H1 (cell line): ENCODE data around the gene NHEJ1. TPM values are rescaled to one million over a fixed set of nuclear protein-coding genes. Genes with fewer than 3 reads are reported as not detected.

Experiments used
- CTCF ChIA-PET: fragments of 300-600 bp; sonication (Branson Sonifier 250); formaldehyde crosslinking; loops from one replicate; lab custom pipeline; 2021; ENCODE audit not compliant: partially characterized antibody; lab: Charles Lee
- POLR2A ChIA-PET: fragments of 300-600 bp; sonication (Branson Sonifier 250); formaldehyde crosslinking; loops from one replicate; lab custom pipeline; 2021; ENCODE audit warnings: inconsistent platforms; ENCODE audit not compliant: partially characterized antibody; lab: Charles Lee
- DNase-seq, 2 experiments: peaks; one replicate each; pipeline versions ENCODE4 v3.0.0 to v3.0.0-alpha.2; 2010 to 2022; ENCODE audit warnings: low spot score in 2 of 2, low read depth in 1 of 2, mixed read lengths in 1 of 2
- FAIRE-seq: peaks from 2 replicates; lab custom pipeline; 2011; peaks lifted over from hg19 to GRCh38; lab: Jason Lieb, UNC
- H2AFZ ChIP-seq: 2 replicates; pipeline ENCODE4 v1.8.1; 2012; ENCODE audit warnings: low read length, inconsistent platforms
- H2AK5ac ChIP-seq: 2 replicates; pipeline ENCODE4 v1.6.1; 2013; ENCODE audit warnings: low read depth, low read length
- H2BK120ac ChIP-seq: replicated peaks from 2 replicates; pipeline ENCODE3; 2013; ENCODE audit warnings: low read depth, low read length, inconsistent platforms
- H2BK12ac ChIP-seq: 2 replicates; pipeline ENCODE4 v1.6.1; 2013; ENCODE audit warnings: low read depth, low read length
- H2BK15ac ChIP-seq: 2 replicates; pipeline ENCODE4 v1.6.1; 2013; ENCODE audit warnings: low read length
- H2BK20ac ChIP-seq: 2 replicates; pipeline ENCODE4 v1.6.1; 2013; ENCODE audit warnings: low read length
- H2BK5ac ChIP-seq: 2 replicates; pipeline ENCODE4 v1.6.1; 2013; ENCODE audit warnings: low read depth, low read length
- H3K14ac ChIP-seq: 2 replicates; pipeline ENCODE4 v1.6.1; 2013; ENCODE audit warnings: inconsistent platforms; ENCODE audit not compliant: insufficient read length
- H3K18ac ChIP-seq: 2 replicates; pipeline ENCODE4 v1.6.1; 2013; ENCODE audit warnings: low read length; ENCODE audit errors: extremely low read depth
- H3K23ac ChIP-seq: 2 replicates; pipeline ENCODE4 v1.6.1; 2013; ENCODE audit warnings: inconsistent platforms; ENCODE audit not compliant: insufficient read length
- H3K23me2 ChIP-seq: 2 replicates; pipeline ENCODE4 v1.6.1; 2013; ENCODE audit warnings: low read depth, low read length
- H3K27ac ChIP-seq: 2 replicates; pipeline ENCODE4 v1.6.1; 2011; ENCODE audit warnings: low read depth, low read length, inconsistent platforms
- H3K27me3 ChIP-seq, 4 experiments: replicated peaks in 1 of 4; 1 replicate in 1 of 4; 2 replicates in 3 of 4; pipeline versions ENCODE4 v1.6.1 to v1.8.1; 2011 to 2013; ENCODE audit warnings: low read length in 3 of 4, mild to moderate bottlenecking in 3 of 4, inconsistent platforms in 2 of 4, mixed read lengths in 2 of 4, moderate library complexity in 1 of 4; ENCODE audit not compliant: control insufficient read depth in 3 of 4, insufficient read depth in 3 of 4; ENCODE audit errors: extremely low read depth in 1 of 4
- H3K36me3 ChIP-seq, 4 experiments: 2 replicates each; pipeline versions ENCODE4 v1.6.1 to v1.8.1; 2011 to 2013; ENCODE audit warnings: mild to moderate bottlenecking in 4 of 4, low read length in 3 of 4, moderate library complexity in 2 of 4, control low read depth in 1 of 4, inconsistent platforms in 1 of 4; ENCODE audit not compliant: insufficient read depth in 4 of 4, control insufficient read depth in 2 of 4
- H3K4ac ChIP-seq: replicated peaks from 2 replicates; pipeline ENCODE3; 2013; ENCODE audit warnings: low read length, low read depth, mixed read lengths, inconsistent platforms; ENCODE audit not compliant: insufficient read length
- H3K4me1 ChIP-seq, 4 experiments: replicated peaks in 1 of 4; 1 replicate in 1 of 4; 2 replicates in 3 of 4; pipeline versions ENCODE4 v1.6.1 to v1.8.1; 2011 to 2013; ENCODE audit warnings: low read length in 3 of 4, inconsistent platforms in 2 of 4, mixed read lengths in 1 of 4; ENCODE audit not compliant: insufficient read depth in 4 of 4, control insufficient read depth in 3 of 4
- H3K4me2 ChIP-seq, 2 experiments: 2 replicates each; pipeline versions ENCODE4 v1.6.1 to v1.8.1; 2011 to 2013; ENCODE audit warnings: low read depth in 2 of 2, low read length in 2 of 2, control low read depth in 1 of 2, inconsistent platforms in 1 of 2, mild to moderate bottlenecking in 1 of 2; ENCODE audit not compliant: insufficient read depth in 1 of 2
- H3K4me3 ChIP-seq, 4 experiments: fragments of 200-600, 300-600 bp in 1 of 4; sonication (generic), shearing (Covaris generic), sonication (Bioruptor Twin) in 1 of 4; 2 replicates each; pipeline versions ENCODE4 v1.5.1 to v1.8.1; 2011 to 2016; ENCODE audit warnings: low read length in 4 of 4, low read depth in 3 of 4, control low read depth in 2 of 4, inconsistent platforms in 2 of 4, mild to moderate bottlenecking in 2 of 4, mixed read lengths in 1 of 4, moderate library complexity in 1 of 4; ENCODE audit not compliant: insufficient read depth in 2 of 4; ENCODE audit errors: extremely low read depth in 1 of 4
- H3K56ac ChIP-seq: replicated peaks from 2 replicates; pipeline ENCODE3; 2013; ENCODE audit warnings: low read depth, mild to moderate bottlenecking, mixed read lengths, low read length, inconsistent platforms; ENCODE audit not compliant: insufficient read length
- H3K79me1 ChIP-seq: 2 replicates; pipeline ENCODE4 v1.6.1; 2013; ENCODE audit warnings: low read depth, low read length, control low read depth
- H3K79me2 ChIP-seq, 2 experiments: 2 replicates each; pipeline versions ENCODE4 v1.6.1 to v1.8.1; 2012 to 2013; ENCODE audit warnings: low read length in 2 of 2, mild to moderate bottlenecking in 2 of 2, inconsistent platforms in 1 of 2; ENCODE audit not compliant: insufficient read depth in 2 of 2, control insufficient read depth in 1 of 2
- H3K9ac ChIP-seq, 4 experiments: replicated peaks in 1 of 4; 1 replicate in 1 of 4; 2 replicates in 3 of 4; pipeline versions ENCODE4 v1.6.1 to v1.8.1; 2011 to 2013; ENCODE audit warnings: low read depth in 3 of 4, low read length in 3 of 4, control low read depth in 2 of 4, mild to moderate bottlenecking in 2 of 4, moderate library complexity in 2 of 4, inconsistent platforms in 1 of 4; ENCODE audit errors: extremely low read depth in 1 of 4
- H3K9me3 ChIP-seq, 2 experiments: 2 replicates each; pipeline versions ENCODE4 v1.6.1 to v1.8.1; 2012 to 2013; ENCODE audit warnings: mild to moderate bottlenecking in 2 of 2, moderate library complexity in 2 of 2, control low read depth in 1 of 2, inconsistent platforms in 1 of 2, low read depth in 1 of 2, low read length in 1 of 2, mixed read lengths in 1 of 2; ENCODE audit not compliant: insufficient read depth in 2 of 2
- H4K20me1 ChIP-seq, 2 experiments: replicated peaks in 1 of 2; 2 replicates each; pipeline versions ENCODE3 to v1.8.1; 2011 to 2013; ENCODE audit warnings: inconsistent platforms in 2 of 2, low read length in 2 of 2, mild to moderate bottlenecking in 1 of 2; ENCODE audit not compliant: insufficient read depth in 2 of 2, control insufficient read depth in 1 of 2
- H4K5ac ChIP-seq: 2 replicates; pipeline ENCODE4 v1.6.1; 2013; ENCODE audit warnings: low read length, low read depth, mixed read lengths, inconsistent platforms; ENCODE audit not compliant: insufficient read length
- H4K8ac ChIP-seq: 2 replicates; pipeline ENCODE4 v1.8.0; 2013; ENCODE audit warnings: mild to moderate bottlenecking, moderate library complexity, low read length, inconsistent platforms; ENCODE audit not compliant: insufficient read depth; ENCODE audit errors: extremely low read depth
- H4K91ac ChIP-seq: replicated peaks from 2 replicates; pipeline ENCODE3; 2013; ENCODE audit warnings: low read length, mixed read lengths, inconsistent platforms; ENCODE audit not compliant: insufficient read length
- ATF3 ChIP-seq: IDR thresholded peaks from 2 replicates; pipeline ENCODE4 v1.6.1; 2011; ENCODE audit warnings: low read depth, mild to moderate bottlenecking, low read length; ENCODE audit not compliant: insufficient read depth
- BCL11A ChIP-seq, 2 experiments: IDR thresholded peaks; one replicate each; pipeline ENCODE4 v1.6.1; 2011; ENCODE audit warnings: low read depth in 2 of 2, low read length in 2 of 2, mild to moderate bottlenecking in 2 of 2
- E2F6 ChIP-seq: IDR thresholded peaks from 2 replicates; pipeline ENCODE4 v1.6.1; 2012; ENCODE audit warnings: inconsistent platforms
- KDM1A ChIP-seq: fragments of 200-600, 300-600 bp; sonication (generic); IDR thresholded peaks from 2 replicates; pipeline ENCODE4 v1.7.1; 2016; ENCODE audit warnings: mild to moderate bottlenecking, low read length, borderline replicate concordance
- KDM5A ChIP-seq: fragments of 200-600 bp; IDR thresholded peaks from 2 replicates; pipeline ENCODE4 v1.7.1; 2012; ENCODE audit warnings: mild to moderate bottlenecking, low read length, inconsistent platforms, mixed read lengths
- POLR2A ChIP-seq, 2 experiments: IDR thresholded peaks; 1 replicate in 1 of 2; 2 replicates in 1 of 2; pipeline ENCODE4 v1.6.1; 2011; ENCODE audit warnings: low read depth in 2 of 2, low read length in 2 of 2, mild to moderate bottlenecking in 2 of 2; ENCODE audit errors: control extremely low read depth in 1 of 2
- WGBS, 2 experiments: shearing (Covaris generic) in 1 of 2; methylation state at CpG; one replicate each; pipeline versions ENCODE4 v1.1.6 to v1.1.7; 2013 to 2015; ENCODE audit warnings: low lambda C conversion rate in 2 of 2, mixed read lengths in 2 of 2, inconsistent platforms in 1 of 2, low coverage in 1 of 2, missing lambda C conversion rate in 1 of 2; ENCODE audit not compliant: insufficient replicate concordance in 2 of 2, insufficient coverage in 1 of 2, insufficient read length in 1 of 2; ENCODE audit errors: extremely low coverage in 1 of 2, missing lambda C conversion rate in 1 of 2; 5-methylcytosine and 5-hydroxymethylcytosine counted together
- polyA plus RNA-seq, 7 experiments: library from polyadenylated mRNA; depleted of rRNA in 3 of 7; stranded (reverse) in 5 of 7; unstranded in 2 of 7; fragments of >200 nt in 5 of 7; fragments of 200-250 nt in 2 of 7; gene quantifications; 1 replicate in 5 of 7; 2 replicates in 1 of 7; 4 replicates in 1 of 7; pipeline versions ENCODE4 v1.2.1 to v1.2.3, GENCODE V29; 2011 to 2013; ENCODE audit warnings: missing spikeins in 2 of 7, mixed read lengths in 2 of 7
- total RNA-seq: library from RNA; stranded (reverse); fragmentation: NEBNext Ultra II Directional; extraction: Animal tissue kit (Norgen Biotek cat#: 25700); gene quantifications from 2 replicates; pipeline ENCODE4 v1.2.1, GENCODE V29; 2021

NHEJ1 gene
- total and polyA plus RNA-seq, 2 of the 8 experiments (the other 6 are each of a cell fraction or from before 2014, with no cell fraction given): 22.7 to 24.1 TPM

DNA sequence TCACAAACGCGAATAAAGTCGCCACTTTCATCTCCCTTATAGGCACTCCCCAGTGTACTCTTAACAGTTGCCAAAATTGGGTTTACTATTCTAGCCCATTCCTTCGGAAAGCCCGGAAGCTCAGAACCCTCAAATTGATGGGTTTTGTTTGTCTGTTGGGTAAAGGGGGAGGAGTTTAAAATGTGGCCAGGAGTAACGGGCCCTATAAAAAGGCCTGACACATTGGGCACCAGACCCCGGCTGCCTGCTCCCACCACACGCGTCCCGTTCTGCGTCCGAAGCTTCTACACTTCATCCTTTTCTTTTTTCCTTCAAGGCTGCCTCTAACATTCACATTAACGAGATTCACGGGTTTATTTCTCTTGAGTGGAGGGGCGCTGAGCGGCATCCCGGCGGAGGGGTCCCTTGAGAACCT is 837 bp downstream of the NHEJ1 start:
- no peak overlapping the region for H2AK5ac ChIP-seq
- H3K18ac ChIP-seq: no peak overlapping the region
- H3K14ac ChIP-seq: no peak overlapping the region
- H3K79me2 ChIP-seq: no peaks in the 10 kb centered on the region
- H3K4me3 ChIP-seq: peak overlapping the region; percentile 32 to 83 (median 80)
- CTCF ChIA-PET: interaction anchor here (0.6 to 12.5 kb wide), 44 partner anchors 8 to 1008 kb away, joined by 3 to 149 read pairs (median 4); partner anchors contain the start of genes ANKZF1, CFAP65, CNPPD1 and GLB1L
- H2BK120ac ChIP-seq: no peak overlapping the region
- no peak overlapping the region for H3K4ac ChIP-seq
- no peak overlapping the region for H4K91ac ChIP-seq
- H3K23me2 ChIP-seq: peaks cover 2% of the 10 kb centered on the region; the same call in 1 of the 2 replicates
- FAIRE-seq (no peak), DNase-seq (no peak)
- H3K56ac ChIP-seq: no peak overlapping the region
- no peaks in the 10 kb centered on the region; a peak in 2 of 7 replicates for H3K27me3 ChIP-seq
- no peak overlapping the region for H2AFZ ChIP-seq
- no peak overlapping the region for H2BK15ac ChIP-seq
- no peak overlapping the region for H3K27ac ChIP-seq
- H2BK5ac ChIP-seq: no peak overlapping the region
- POLR2A ChIA-PET: interaction anchor here (0.6 to 1.5 kb wide), 7 partner anchors 17 to 119 kb away, joined by 3 to 8 read pairs (median 3); partner anchors contain the start of genes ABCB6, CNPPD1, TUBA4A and TUBA4B
- H2BK20ac ChIP-seq: no peak overlapping the region
- H3K9ac ChIP-seq: no peak overlapping the region
- no peaks in the 10 kb centered on the region for H3K9me3 ChIP-seq
- no peak overlapping the region for H3K23ac ChIP-seq
- WGBS, 2 experiments: 29% methylated on average over 18 of the region's 18 CpGs; no CpG with 5 or more reads in 1 of the 2 experiments
- H4K20me1 ChIP-seq: peaks cover 2 to 5% of the 10 kb centered on the region in 2 experiments
- no peak for TF ChIP-seq KDM5A
- peak; percentile 98 for TF ChIP-seq KDM1A
- no peak for TF ChIP-seq POLR2A (IDR thresholded peaks at IDR 0.05; ENCODE audit: control extremely low read depth in 1 of 2, low read depth in 2 of 2, low read length in 2 of 2)
- TF ChIP-seq E2F6: no peak
- no peak for TF ChIP-seq BCL11A (IDR thresholded peaks at IDR 0.05; ENCODE audit: low read depth in 2 of 2, low read length in 2 of 2)
- TF ChIP-seq ATF3: no peak
- no peaks in the 10 kb centered on the region for H3K79me1 ChIP-seq
- H4K5ac ChIP-seq: no peak overlapping the region
- H3K4me2 ChIP-seq: peak overlapping the region; percentile 35 to 83
- H3K36me3 ChIP-seq: peaks cover 0 to 2% (median 0%) of the 10 kb centered on the region in 4 experiments; a peak in 2 of 8 replicates
- H4K8ac ChIP-seq: no peak overlapping the region
- H2BK12ac ChIP-seq: no peak overlapping the region
- peaks cover 0 to 5% (median 2%) of the 10 kb centered on the region in 4 experiments; a peak in 3 of 7 replicates for H3K4me1 ChIP-seq
